Measurements from ENCODE around the gene ADAD1. TPM values are rescaled to one million over a fixed set of nuclear protein-coding genes. Genes with fewer than 3 reads are reported as not detected.

Gene ADAD1
- total and polyA plus RNA-seq, 10 donors: not detected

DNA sequence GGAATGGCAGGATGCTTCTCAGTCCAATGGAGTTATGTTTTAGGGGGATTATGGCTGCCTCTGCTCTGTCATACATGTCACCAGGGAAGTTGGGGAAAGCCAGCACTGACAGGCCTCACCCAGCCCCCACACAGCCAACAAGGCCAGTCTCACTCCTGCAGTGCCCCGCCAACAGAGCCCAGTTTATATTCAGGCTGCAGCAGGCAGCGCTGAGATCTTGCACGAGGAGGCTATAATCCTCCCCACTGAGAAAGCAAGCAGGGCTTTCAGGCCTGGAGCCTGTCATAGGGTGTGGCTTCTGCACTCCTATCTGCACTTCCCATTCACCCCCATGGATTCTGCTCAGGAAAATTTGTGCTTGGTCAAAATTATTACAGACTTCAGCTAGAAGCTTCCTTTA, 25.1 kb downstream of the ADAD1 start:
- H3K27me3 ChIP-seq (replicated peaks in 1 of 7): no peaks in the 10 kb centered on the region
- DNase-seq: no peak
- no peaks in the 10 kb centered on the region for H3K36me3 ChIP-seq
- no peak overlapping the region for H3K4me3 ChIP-seq
- no peaks in the 10 kb centered on the region for H3K4me1 ChIP-seq
- intact Hi-C loops (cut with DNase I; ENCODE audit: low total_unique reads): no loop called here
- TF ChIP-seq POLR2AphosphoS5 (IDR thresholded peaks at IDR 0.05): no peak
- TF ChIP-seq, protein P1, sequence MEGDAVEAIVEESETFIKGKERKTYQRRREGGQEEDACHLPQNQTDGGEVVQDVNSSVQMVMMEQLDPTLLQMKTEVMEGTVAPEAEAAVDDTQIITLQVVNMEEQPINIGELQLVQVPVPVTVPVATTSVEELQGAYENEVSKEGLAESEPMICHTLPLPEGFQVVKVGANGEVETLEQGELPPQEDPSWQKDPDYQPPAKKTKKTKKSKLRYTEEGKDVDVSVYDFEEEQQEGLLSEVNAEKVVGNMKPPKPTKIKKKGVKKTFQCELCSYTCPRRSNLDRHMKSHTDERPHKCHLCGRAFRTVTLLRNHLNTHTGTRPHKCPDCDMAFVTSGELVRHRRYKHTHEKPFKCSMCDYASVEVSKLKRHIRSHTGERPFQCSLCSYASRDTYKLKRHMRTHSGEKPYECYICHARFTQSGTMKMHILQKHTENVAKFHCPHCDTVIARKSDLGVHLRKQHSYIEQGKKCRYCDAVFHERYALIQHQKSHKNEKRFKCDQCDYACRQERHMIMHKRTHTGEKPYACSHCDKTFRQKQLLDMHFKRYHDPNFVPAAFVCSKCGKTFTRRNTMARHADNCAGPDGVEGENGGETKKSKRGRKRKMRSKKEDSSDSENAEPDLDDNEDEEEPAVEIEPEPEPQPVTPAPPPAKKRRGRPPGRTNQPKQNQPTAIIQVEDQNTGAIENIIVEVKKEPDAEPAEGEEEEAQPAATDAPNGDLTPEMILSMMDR (IDR thresholded peaks at IDR 0.05 in 8 of 11, conservative IDR thresholded peaks at IDR 0.05 in 3 of 11): no peak
- no peak for TF ChIP-seq POLR2A (IDR thresholded peaks at IDR 0.05)
- no peaks in the 10 kb centered on the region for H3K9me3 ChIP-seq
- 57 to 70% (median 63%) methylated on average over 1 to 3 of the region's 3 CpGs for WGBS, 5 donors
- H3K27ac ChIP-seq: no peak overlapping the region

DNA sequence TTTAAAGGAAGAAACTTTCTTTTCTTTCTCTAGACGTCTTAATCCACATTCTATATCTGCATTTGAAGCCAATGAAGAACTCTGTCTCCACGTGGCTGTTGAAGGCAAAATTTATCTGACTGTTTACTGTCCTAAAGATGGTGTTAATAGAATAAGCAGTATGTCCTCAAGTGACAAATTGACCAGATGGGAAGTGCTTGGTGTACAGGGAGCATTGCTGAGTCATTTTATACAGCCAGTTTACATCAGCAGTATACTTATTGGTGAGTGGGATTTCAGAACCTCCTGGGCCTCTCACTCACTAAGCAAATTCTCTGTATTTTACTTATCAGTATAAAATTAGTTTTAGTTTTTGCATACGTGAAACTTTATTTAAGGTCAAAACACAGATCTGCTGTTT, 33.7 kb downstream of the ADAD1 start:
- Histone ChIP-seq H3K27ac (no peak overlapping the region), H3K27me3 (replicated peaks in 1 of 7) (no peaks in the 10 kb centered on the region), H3K4me1 (no peaks in the 10 kb centered on the region), H3K4me3 (no peak overlapping the region), H3K9me3 (no peaks in the 10 kb centered on the region), H3K36me3 (no peaks in the 10 kb centered on the region)
- 32 to 53% (median 45%) methylated on average over 3 of the region's 3 CpGs for WGBS, 5 donors
- TF ChIP-seq, protein P1 (IDR thresholded peaks at IDR 0.05 in 8 of 11, conservative IDR thresholded peaks at IDR 0.05 in 3 of 11): no peak
- TF ChIP-seq POLR2AphosphoS5 (IDR thresholded peaks at IDR 0.05) (no peak), POLR2A (IDR thresholded peaks at IDR 0.05) (no peak)
- no peak for DNase-seq
- intact Hi-C loops (cut with DNase I; ENCODE audit: low total_unique reads): no loop called here

DNA sequence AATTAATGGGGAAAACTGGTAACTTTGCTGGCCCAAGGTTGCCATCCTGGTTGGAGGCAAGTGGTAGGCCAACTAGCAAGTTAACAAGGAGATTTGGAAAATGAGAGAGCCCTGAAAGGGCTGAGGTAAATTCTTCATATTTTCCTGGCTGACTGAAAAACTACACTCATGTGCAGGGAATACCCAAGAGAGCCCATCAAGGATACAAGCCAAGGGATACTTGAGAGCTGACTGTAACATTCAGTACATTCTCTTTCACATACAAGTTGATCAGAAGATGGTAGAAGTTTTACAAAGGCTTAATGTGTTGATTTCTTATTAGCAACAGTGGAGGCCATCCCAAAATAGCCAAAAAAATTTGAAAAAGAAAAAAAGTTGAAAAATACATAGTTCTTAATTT, 44.4 kb downstream of the ADAD1 start:
- no peak overlapping the region for H3K4me3 ChIP-seq
- no peaks in the 10 kb centered on the region for H3K4me1 ChIP-seq
- TF ChIP-seq, protein P1 (IDR thresholded peaks at IDR 0.05 in 8 of 11, conservative IDR thresholded peaks at IDR 0.05 in 3 of 11): no peak
- TF ChIP-seq POLR2AphosphoS5 (IDR thresholded peaks at IDR 0.05) (no peak), POLR2A (IDR thresholded peaks at IDR 0.05) (no peak)
- intact Hi-C loops (cut with DNase I; ENCODE audit: low total_unique reads): no loop called here
- DNase-seq: no peak
- peaks cover 0 to 14% (median 7%) of the 10 kb centered on the region in 8 donors for H3K9me3 ChIP-seq
- H3K27ac ChIP-seq: no peak overlapping the region
- H3K36me3 ChIP-seq: no peaks in the 10 kb centered on the region
- no peaks in the 10 kb centered on the region for H3K27me3 ChIP-seq (replicated peaks in 1 of 7)

DNA sequence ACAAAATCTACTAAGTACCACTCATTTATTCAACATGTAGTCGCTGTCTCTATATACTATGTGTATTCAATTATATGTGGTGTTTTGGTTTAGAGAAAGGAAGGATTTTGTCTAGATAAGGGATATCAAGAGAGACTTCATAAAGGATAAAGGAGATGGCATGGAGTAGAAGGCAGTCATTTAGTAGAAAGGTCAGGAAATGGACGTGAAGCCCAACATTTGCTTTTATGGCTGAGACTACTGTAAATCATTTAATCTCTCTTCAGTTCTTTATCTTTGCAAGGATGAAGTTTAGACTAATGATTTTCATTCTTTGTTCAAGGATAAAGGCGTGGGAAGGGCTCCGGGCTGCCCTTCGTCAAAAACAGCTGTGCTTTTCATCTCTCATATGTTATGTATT, 52.5 kb downstream of the ADAD1 start:
- no peaks in the 10 kb centered on the region for H3K9me3 ChIP-seq
- WGBS, 5 donors: 67 to 79% (median 73%) methylated on average over 5 of the region's 5 CpGs
- TF ChIP-seq POLR2AphosphoS5 (IDR thresholded peaks at IDR 0.05): no peak
- TF ChIP-seq POLR2A (IDR thresholded peaks at IDR 0.05): no peak
- TF ChIP-seq, protein P1 (IDR thresholded peaks at IDR 0.05 in 8 of 11, conservative IDR thresholded peaks at IDR 0.05 in 3 of 11): no peak
- no peak overlapping the region for H3K4me3 ChIP-seq
- DNase-seq: no peak
- no peak overlapping the region for H3K27ac ChIP-seq
- no peaks in the 10 kb centered on the region for H3K4me1 ChIP-seq
- no peaks in the 10 kb centered on the region for H3K36me3 ChIP-seq
- no peaks in the 10 kb centered on the region for H3K27me3 ChIP-seq (replicated peaks in 1 of 7)
- intact Hi-C loops (cut with DNase I; ENCODE audit: low total_unique reads): no loop called here

All from spleen (tissue), 11 donors.